CD4-positive, alpha-beta memory T cell (primary cell): ENCODE data around the gene ZFP90. TPM values are rescaled to one million over a fixed set of nuclear protein-coding genes. Genes with fewer than 3 reads are reported as not detected.

Experiments used
- CTCF ChIA-PET: fragments of 350-600 bp; sonication (Branson Sonifier 250); formaldehyde crosslinking; loops from one replicate; lab custom pipeline; 2021; ENCODE audit warnings: inconsistent platforms; ENCODE audit not compliant: partially characterized antibody; lab: Charles Lee
- POLR2A ChIA-PET: fragments of 350-600 bp; sonication (Branson Sonifier 250); formaldehyde crosslinking; loops from one replicate; lab custom pipeline; 2021; ENCODE audit not compliant: partially characterized antibody; lab: Charles Lee
- DNase-seq, 5 donors: peaks; one replicate each; pipeline versions ENCODE4 v3.0.0 to v3.0.0-alpha.2; 2020 to 2022; ENCODE audit warnings: mixed read lengths in 1 of 5
- H3K27ac ChIP-seq: one replicate; pipeline ENCODE4 v1.7.0; 2013; ENCODE audit warnings: low read depth, low read length
- H3K27me3 ChIP-seq: 2 replicates; pipeline ENCODE4 v1.7.0; 2013; ENCODE audit warnings: mild to moderate bottlenecking, low read length, moderate library complexity; ENCODE audit not compliant: insufficient read depth
- H3K36me3 ChIP-seq: 2 replicates; pipeline ENCODE4 v1.7.0; 2013; ENCODE audit warnings: mild to moderate bottlenecking, low read length, moderate library complexity; ENCODE audit not compliant: insufficient read depth
- H3K4me1 ChIP-seq: 2 replicates; pipeline ENCODE4 v1.7.0; 2013; ENCODE audit warnings: mild to moderate bottlenecking, low read length, moderate library complexity; ENCODE audit not compliant: insufficient read depth
- H3K4me3 ChIP-seq, 2 donors: one replicate each; pipeline ENCODE4 v1.7.0; 2013; ENCODE audit warnings: low read length in 2 of 2, mild to moderate bottlenecking in 1 of 2
- H3K9me3 ChIP-seq, 2 donors: one replicate each; pipeline ENCODE4 v1.7.0; 2013; ENCODE audit warnings: low read length in 2 of 2, control low read depth in 1 of 2; ENCODE audit not compliant: control insufficient read depth in 1 of 2
- H3K27ac Mint-ChIP-seq, 7 donors: one replicate each; pipeline ENCODE4 v1.8.0; 2020 to 2021; ENCODE audit warnings: mixed read lengths in 7 of 7, mild to moderate bottlenecking in 6 of 7, inconsistent platforms in 3 of 7, moderate library complexity in 3 of 7
- H3K27me3 Mint-ChIP-seq, 2 donors: one replicate each; pipeline ENCODE4 v1.8.0; 2020 to 2021; ENCODE audit warnings: mixed read lengths in 2 of 2
- H3K36me3 Mint-ChIP-seq, 2 donors: one replicate each; pipeline ENCODE4 v1.8.0; 2020 to 2021; ENCODE audit warnings: mixed read lengths in 2 of 2, inconsistent platforms in 1 of 2, mild to moderate bottlenecking in 1 of 2
- H3K4me1 Mint-ChIP-seq, 4 donors: one replicate each; pipeline ENCODE4 v1.8.0; 2020 to 2021; ENCODE audit warnings: mixed read lengths in 4 of 4, mild to moderate bottlenecking in 1 of 4
- H3K4me3 Mint-ChIP-seq, 8 donors: one replicate each; pipeline ENCODE4 v1.8.0; 2020 to 2021; ENCODE audit warnings: mixed read lengths in 8 of 8, mild to moderate bottlenecking in 7 of 8, moderate library complexity in 6 of 8, inconsistent platforms in 3 of 8
- H3K9me3 Mint-ChIP-seq, 8 donors: one replicate each; pipeline ENCODE4 v1.8.0; 2020 to 2021; ENCODE audit warnings: mixed read lengths in 8 of 8, mild to moderate bottlenecking in 5 of 8, inconsistent platforms in 3 of 8, moderate library complexity in 1 of 8
- intact Hi-C: fragments of 100-400 bp; cut with micrococcal nuclease; formaldehyde crosslinking; loops from one replicate; pipeline ENCODE4 v1.15.1; 2023
- polyA plus RNA-seq, 2 donors: library from polyadenylated mRNA; unstranded; fragments of 300-500 nt; fragmentation: Illumina TruSeq; gene quantifications; one replicate each; pipeline ENCODE4 v1.2.3, GENCODE V29; 2021
- total RNA-seq, 2 experiments: library from RNA; stranded (reverse); gene quantifications; one replicate each; pipeline ENCODE4 v1.2.3, GENCODE V29; 2021

The ZFP90 gene
- total RNA-seq (10 to 100 TPM; 53.6 to 55.3 TPM), polyA plus RNA-seq (10 to 100 TPM; 20.2 to 26.4 TPM)

GRCh38 chr16:68538880-68539701 lies at the start of gene ZFP90:
Gene ZFP90, plus strand, starts transcription at chr16:68539291. Its CDS starts 502 bp downstream, at chr16:68539793.
- peak within 1 kb of the TSS; percentile 92 to 99 (median 96) for H3K4me3 Mint-ChIP-seq
- peak within 1 kb of the TSS; percentile 95 to 100 (median 100) for H3K27ac Mint-ChIP-seq
- H3K27me3 Mint-ChIP-seq = no peaks in the 10 kb centered on the region
- peaks cover 14 to 33% (median 23%) of the 10 kb centered on the region in 4 donors for H3K4me1 Mint-ChIP-seq
- CTCF ChIA-PET = interaction anchor here (1.0 to 2.8 kb wide), 4 partner anchors 9 to 262 kb away, joined by 3 to 25 read pairs (median 11); no protein-coding TSS in a partner anchor
- Histone ChIP-seq H3K36me3 (peaks cover 3% of the 10 kb centered on the region), H3K9me3 (no peaks in the 10 kb centered on the region), H3K4me1 (peaks cover 17% of the 10 kb centered on the region), H3K27me3 (no peaks in the 10 kb centered on the region), H3K4me3 (peak within 1 kb of the TSS; percentile 63 to 87), H3K27ac (peak within 1 kb of the TSS; percentile 83)
- DNase-seq = peak; percentile 85 to 89 (median 88)
- POLR2A ChIA-PET = interaction anchor here (0.8 to 3.9 kb wide), 7 partner anchors 10 to 647 kb away, joined by 3 to 54 read pairs (median 4); partner anchors contain the start of gene SNTB2
- intact Hi-C loops = loop anchor here (1.0 kb wide), 1 partner anchor 9 kb away; no protein-coding TSS in a partner anchor
- H3K9me3 Mint-ChIP-seq = peaks cover 0 to 2% (median 0%) of the 10 kb centered on the region in 8 donors
- H3K36me3 Mint-ChIP-seq = peaks cover 26 to 40% of the 10 kb centered on the region in 2 donors

GRCh38 chr16:68490358-68490757 lies 48.7 kb upstream of the ZFP90 start:
- Mint-ChIP-seq H3K27me3 (peaks cover 0 to 2% of the 10 kb centered on the region in 2 donors), H3K27ac (no peak overlapping the region), H3K4me3 (no peak overlapping the region), H3K9me3 (no peaks in the 10 kb centered on the region), H3K4me1 (peaks cover 0 to 4% (median 0%) of the 10 kb centered on the region in 4 donors), H3K36me3 (no peaks in the 10 kb centered on the region)
- H3K36me3 ChIP-seq = no peaks in the 10 kb centered on the region
- H3K27me3 ChIP-seq = no peaks in the 10 kb centered on the region
- no peak overlapping the region for H3K4me3 ChIP-seq
- ChIA-PET POLR2A (no interaction called here), CTCF (interaction anchor here (1.7 kb wide), 1 partner anchor 31 kb away, joined by 5 read pairs; no protein-coding TSS in a partner anchor)
- H3K9me3 ChIP-seq = no peaks in the 10 kb centered on the region
- no peaks in the 10 kb centered on the region for H3K4me1 ChIP-seq
- intact Hi-C loops = no loop called here
- no peak for DNase-seq
- no peak overlapping the region for H3K27ac ChIP-seq

DNA sequence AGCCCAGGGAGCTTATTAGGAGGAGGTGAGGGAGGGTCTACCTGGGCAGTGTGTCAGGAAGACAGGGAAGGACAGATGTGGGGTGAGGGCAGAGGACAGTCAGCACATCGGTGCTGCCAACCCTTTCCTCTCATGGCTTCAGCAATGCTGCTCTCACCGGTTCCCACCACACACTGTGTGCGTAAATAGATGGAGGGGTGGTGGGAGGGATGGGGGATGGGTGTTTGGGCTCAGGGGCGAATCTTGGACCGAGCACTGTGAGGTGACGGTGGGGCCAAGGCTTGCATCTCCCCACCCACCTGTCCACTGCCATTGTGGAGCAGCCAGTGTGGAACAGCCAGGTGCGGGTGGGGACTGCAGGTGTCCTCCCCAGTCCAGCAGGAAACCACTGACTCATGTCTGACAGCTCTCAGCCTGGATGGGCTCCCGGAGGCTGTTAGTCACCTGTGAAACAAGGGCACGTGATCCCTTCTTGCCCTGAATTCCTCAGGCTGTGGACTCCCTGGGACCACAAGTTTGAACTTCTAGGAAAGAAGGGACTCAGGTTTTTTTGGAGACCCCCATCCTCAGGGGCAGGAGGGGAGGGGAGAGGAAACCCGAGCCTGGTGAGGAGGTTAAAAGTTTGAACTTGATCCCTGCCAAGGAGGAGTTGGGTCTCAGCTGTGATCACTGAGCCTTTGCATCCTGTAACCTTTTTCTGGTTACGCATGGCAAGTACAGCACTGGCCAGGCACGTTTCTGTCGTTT lies 48.1 kb upstream of the ZFP90 start:
- Histone ChIP-seq H3K4me1 (no peaks in the 10 kb centered on the region), H3K36me3 (no peaks in the 10 kb centered on the region), H3K4me3 (no peak overlapping the region), H3K27me3 (no peaks in the 10 kb centered on the region), H3K27ac (no peak overlapping the region), H3K9me3 (no peaks in the 10 kb centered on the region)
- ChIA-PET POLR2A (no interaction called here), CTCF (no interaction called here)
- Mint-ChIP-seq H3K27me3 (peaks cover 0 to 1% of the 10 kb centered on the region in 2 donors), H3K4me1 (peaks cover 0 to 4% (median 0%) of the 10 kb centered on the region in 4 donors), H3K36me3 (no peaks in the 10 kb centered on the region), H3K27ac (no peak overlapping the region), H3K9me3 (no peaks in the 10 kb centered on the region), H3K4me3 (no peak overlapping the region)
- intact Hi-C loops = no loop called here
- DNase-seq = no peak

- no peak overlapping the region for H3K27ac ChIP-seq
- peaks cover 0 to 1% of the 10 kb centered on the region in 2 donors for H3K27me3 Mint-ChIP-seq
- H3K36me3 ChIP-seq = no peaks in the 10 kb centered on the region
- ChIA-PET POLR2A (no interaction called here), CTCF (no interaction called here)
- H3K4me1 Mint-ChIP-seq = peaks cover 0 to 4% (median 0%) of the 10 kb centered on the region in 4 donors
- no peak overlapping the region for H3K4me3 ChIP-seq
- no peak overlapping the region for H3K4me3 Mint-ChIP-seq
- no peak overlapping the region for H3K27ac Mint-ChIP-seq
- no peaks in the 10 kb centered on the region for H3K27me3 ChIP-seq
- H3K9me3 Mint-ChIP-seq = no peaks in the 10 kb centered on the region
- no peaks in the 10 kb centered on the region for H3K9me3 ChIP-seq
- H3K36me3 Mint-ChIP-seq = no peaks in the 10 kb centered on the region
- intact Hi-C loops = no loop called here
- DNase-seq = no peak
- no peaks in the 10 kb centered on the region for H3K4me1 ChIP-seq
Measured at GRCh38 chr16:68491576-68491950, 47.5 kb upstream of the ZFP90 start.

GRCh38 chr16:68492151-68492542 lies 46.9 kb upstream of the ZFP90 start:
- H3K27me3 Mint-ChIP-seq = peaks cover 0 to 1% of the 10 kb centered on the region in 2 donors
- Histone ChIP-seq H3K9me3 (no peaks in the 10 kb centered on the region), H3K4me1 (no peaks in the 10 kb centered on the region), H3K36me3 (no peaks in the 10 kb centered on the region), H3K27ac (no peak overlapping the region), H3K27me3 (no peaks in the 10 kb centered on the region), H3K4me3 (no peak overlapping the region)
- POLR2A ChIA-PET = no interaction called here
- H3K36me3 Mint-ChIP-seq = no peaks in the 10 kb centered on the region
- no peak overlapping the region for H3K27ac Mint-ChIP-seq
- intact Hi-C loops = no loop called here
- H3K4me3 Mint-ChIP-seq = no peak overlapping the region
- CTCF ChIA-PET = no interaction called here
- no peak for DNase-seq
- peaks cover 0 to 1% (median 0%) of the 10 kb centered on the region in 4 donors for H3K4me1 Mint-ChIP-seq
- H3K9me3 Mint-ChIP-seq = no peaks in the 10 kb centered on the region

GRCh38 chr16:68492543-68493411 lies 46.3 kb upstream of the ZFP90 start:
- no peaks in the 10 kb centered on the region for H3K4me1 ChIP-seq
- Mint-ChIP-seq H3K9me3 (no peaks in the 10 kb centered on the region), H3K27me3 (peaks cover 0 to 1% of the 10 kb centered on the region in 2 donors), H3K27ac (no peak overlapping the region), H3K4me1 (no peaks in the 10 kb centered on the region), H3K4me3 (no peak overlapping the region), H3K36me3 (no peaks in the 10 kb centered on the region)
- H3K27ac ChIP-seq = no peak overlapping the region
- no peaks in the 10 kb centered on the region for H3K36me3 ChIP-seq
- no peaks in the 10 kb centered on the region for H3K9me3 ChIP-seq
- H3K27me3 ChIP-seq = no peaks in the 10 kb centered on the region
- intact Hi-C loops = no loop called here
- POLR2A ChIA-PET = no interaction called here
- CTCF ChIA-PET = no interaction called here
- no peak overlapping the region for H3K4me3 ChIP-seq
- no peak for DNase-seq
